ENCODE measurements around the gene NAV3. TPM values are rescaled to one million over a fixed set of nuclear protein-coding genes. Genes with fewer than 3 reads are reported as not detected.

Gene NAV3
- polyA plus RNA-seq, 3 donors = 0.11 TPM; not detected in 2

- Mint-ChIP-seq H3K27ac (no peak overlapping the region), H3K36me3 (no peaks in the 10 kb centered on the region), H3K4me1 (no peaks in the 10 kb centered on the region), H3K27me3 (ENCODE audit: low read depth in 3 of 3) (no peaks in the 10 kb centered on the region), H3K9me3 (peaks cover 0 to 2% (median 0%) of the 10 kb centered on the region in 7 donors), H3K4me3 (no peak overlapping the region)
- Histone ChIP-seq H3K27ac (ENCODE audit: low read depth in 1 of 2, low read length in 2 of 2) (no peak overlapping the region), H3K4me3 (replicated peaks in 1 of 3; ENCODE audit: low read depth in 2 of 3, low read length in 3 of 3) (no peak overlapping the region), H2AFZ (ENCODE audit: insufficient read depth, low read depth, low read length, poor library complexity, severe bottlenecking) (no peak overlapping the region), H3K4me1 (ENCODE audit: control insufficient read depth in 1 of 2, insufficient read depth in 2 of 2, low read length in 2 of 2) (no peaks in the 10 kb centered on the region), H3K27me3 (ENCODE audit: control insufficient read depth in 2 of 2, insufficient read depth in 2 of 2, low read length in 2 of 2) (no peaks in the 10 kb centered on the region), H3K9ac (ENCODE audit: insufficient read depth, low read length, poor library complexity, severe bottlenecking) (no peak overlapping the region), H3K9me3 (replicated peaks in 1 of 2; ENCODE audit: control insufficient read depth in 1 of 2, insufficient read depth in 1 of 2, low read length in 2 of 2) (no peaks in the 10 kb centered on the region), H3K36me3 (replicated peaks in 1 of 2; ENCODE audit: control insufficient read depth in 1 of 2, insufficient read depth in 2 of 2, low read length in 2 of 2) (no peaks in the 10 kb centered on the region), H3K4me2 (replicated peaks; ENCODE audit: extremely low read depth, low read length, poor library complexity, severe bottlenecking) (no peak overlapping the region), H4K20me1 (ENCODE audit: insufficient read depth, low read length) (no peaks in the 10 kb centered on the region), H3K79me2 (ENCODE audit: insufficient read depth, low read length) (no peaks in the 10 kb centered on the region)
- no CpG with 5 or more reads among the region's 4 CpGs for WGBS (ENCODE audit: insufficient coverage)
- no peak for TF ChIP-seq CTCF (IDR thresholded peaks at IDR 0.05)
- no peak for DNase-seq
- intact Hi-C loops (cut with micrococcal nuclease) = no loop called here
Measured at GRCh38 chr12:77818351-77818750, 12.3 kb upstream of the NAV3 start.

- Histone ChIP-seq H3K9ac (ENCODE audit: insufficient read depth, low read length, poor library complexity, severe bottlenecking) (no peak overlapping the region), H4K20me1 (ENCODE audit: insufficient read depth, low read length) (no peaks in the 10 kb centered on the region), H3K9me3 (replicated peaks in 1 of 2; ENCODE audit: control insufficient read depth in 1 of 2, insufficient read depth in 1 of 2, low read length in 2 of 2) (no peaks in the 10 kb centered on the region), H3K79me2 (ENCODE audit: insufficient read depth, low read length) (no peaks in the 10 kb centered on the region), H3K4me3 (replicated peaks in 1 of 3; ENCODE audit: low read depth in 2 of 3, low read length in 3 of 3) (no peak overlapping the region), H3K36me3 (replicated peaks in 1 of 2; ENCODE audit: control insufficient read depth in 1 of 2, insufficient read depth in 2 of 2, low read length in 2 of 2) (no peaks in the 10 kb centered on the region), H3K27ac (ENCODE audit: low read depth in 1 of 2, low read length in 2 of 2) (no peak overlapping the region), H3K4me1 (ENCODE audit: control insufficient read depth in 1 of 2, insufficient read depth in 2 of 2, low read length in 2 of 2) (no peaks in the 10 kb centered on the region), H2AFZ (ENCODE audit: insufficient read depth, low read depth, low read length, poor library complexity, severe bottlenecking) (no peak overlapping the region), H3K27me3 (ENCODE audit: control insufficient read depth in 2 of 2, insufficient read depth in 2 of 2, low read length in 2 of 2) (no peaks in the 10 kb centered on the region), H3K4me2 (replicated peaks; ENCODE audit: extremely low read depth, low read length, poor library complexity, severe bottlenecking) (no peak overlapping the region)
- H3K27ac Mint-ChIP-seq = no peak overlapping the region
- DNase-seq = no peak
- H3K4me3 Mint-ChIP-seq = no peak overlapping the region
- peaks cover 0 to 2% (median 0%) of the 10 kb centered on the region in 3 donors for H3K27me3 Mint-ChIP-seq (ENCODE audit: low read depth in 3 of 3)
- H3K9me3 Mint-ChIP-seq = peaks cover 0 to 4% (median 2%) of the 10 kb centered on the region in 7 donors
- H3K36me3 Mint-ChIP-seq = no peaks in the 10 kb centered on the region
- no peak for TF ChIP-seq CTCF (IDR thresholded peaks at IDR 0.05)
- H3K4me1 Mint-ChIP-seq = no peaks in the 10 kb centered on the region
- WGBS (ENCODE audit: insufficient coverage) = no CpG with 5 or more reads among the region's 2 CpGs
- intact Hi-C loops (cut with micrococcal nuclease) = no loop called here
Measured at GRCh38 chr12:77821699-77822203, 8.9 kb upstream of the NAV3 start.

Measured in CD14-positive monocyte (primary cell).